Upper lobe of left lung (tissue), 6 donors: ENCODE results near the gene AGPS. TPM values are rescaled to one million over a fixed set of nuclear protein-coding genes. Genes with fewer than 3 reads are reported as not detected.

Source experiments
- ATAC-seq, 2 donors: fragments of 200-7000 bp; cut with Tn5 transposase; one replicate each; pipeline ENCODE4 v1.9.1; 2022; ENCODE audit warnings: mild to moderate bottlenecking in 2 of 2, moderate library complexity in 2 of 2; ENCODE audit not compliant: low FRiP score in 2 of 2
- DNase-seq, 2 donors: peaks; one replicate each; pipeline ENCODE4 v3.0.0-alpha.2; 2019 to 2020
- H3K27ac ChIP-seq, 4 donors: fragments of 200-600 bp; sonication (generic); one replicate each; pipeline ENCODE4 v1.5.1; 2016 to 2019
- H3K27me3 ChIP-seq, 4 donors: fragments of 200-600 bp; sonication (generic); one replicate each; pipeline ENCODE4 v1.5.1; 2017 to 2019
- H3K36me3 ChIP-seq, 4 donors: fragments of 200-600 bp; sonication (generic); one replicate each; pipeline ENCODE4 v1.5.1; 2016 to 2019
- H3K4me1 ChIP-seq, 4 donors: fragments of 200-600 bp; sonication (generic); one replicate each; pipeline ENCODE4 v1.5.1; 2018 to 2019
- H3K4me3 ChIP-seq, 4 donors: fragments of 200-600 bp; sonication (generic); one replicate each; pipeline ENCODE4 v1.5.1; 2017 to 2019; ENCODE audit warnings: mild to moderate bottlenecking in 2 of 4, moderate library complexity in 1 of 4
- H3K9me3 ChIP-seq, 4 donors: fragments of 200-600 bp; sonication (generic); one replicate each; pipeline ENCODE4 v1.5.1; 2018 to 2019
- EP300 ChIP-seq, 4 donors: sonication (generic); formaldehyde crosslinking; IDR thresholded peaks; one replicate each; pipeline ENCODE4 v1.5.1; 2017; ENCODE audit warnings: antibody characterized with exemption in 4 of 4, control low read depth in 2 of 4
- POLR2A ChIP-seq, 4 donors: fragments of 450-650 bp; IDR thresholded peaks; one replicate each; pipeline ENCODE4 v1.5.1; 2016 to 2017; ENCODE audit warnings: antibody characterized with exemption in 4 of 4, mild to moderate bottlenecking in 2 of 4
- POLR2AphosphoS5 ChIP-seq, 2 donors: sonication (generic); formaldehyde crosslinking; IDR thresholded peaks; one replicate each; pipeline ENCODE4 v1.5.1; 2017; ENCODE audit warnings: antibody characterized with exemption in 2 of 2
- WGBS, 2 donors: methylation state at CpG; one replicate each; pipeline ENCODE4 v1.1.5; 2017 to 2018; 5-methylcytosine and 5-hydroxymethylcytosine counted together
- total RNA-seq, 6 donors: library from RNA; depleted of rRNA in 4 of 6; stranded (reverse); fragments of >200 nt in 4 of 6; gene quantifications; one replicate each; pipeline versions ENCODE4 v1.1.0 to v1.2.1, GENCODE V29; 2016 to 2021
- TF ChIP-seq, protein P1 (sequence below), 6 experiments: fragments of 450-650 bp in 4 of 6; fragments of 200-600 bp in 2 of 6; sonication (generic) in 2 of 6; IDR thresholded peaks; one replicate each; pipeline ENCODE4 v1.5.1; 2016 to 2019; ENCODE audit warnings: antibody characterized with exemption in 6 of 6
- donor health status: DM: no; HTN: no; CAD: no; lungs with moderate emphysema.
- donor health status: DM: no; HTN: yes; CAD: no; lungs with severe emphysema.

Gene AGPS
- 10 to 100 TPM; 38.8 to 81.6 (median 50.0) TPM for total RNA-seq

DNA sequence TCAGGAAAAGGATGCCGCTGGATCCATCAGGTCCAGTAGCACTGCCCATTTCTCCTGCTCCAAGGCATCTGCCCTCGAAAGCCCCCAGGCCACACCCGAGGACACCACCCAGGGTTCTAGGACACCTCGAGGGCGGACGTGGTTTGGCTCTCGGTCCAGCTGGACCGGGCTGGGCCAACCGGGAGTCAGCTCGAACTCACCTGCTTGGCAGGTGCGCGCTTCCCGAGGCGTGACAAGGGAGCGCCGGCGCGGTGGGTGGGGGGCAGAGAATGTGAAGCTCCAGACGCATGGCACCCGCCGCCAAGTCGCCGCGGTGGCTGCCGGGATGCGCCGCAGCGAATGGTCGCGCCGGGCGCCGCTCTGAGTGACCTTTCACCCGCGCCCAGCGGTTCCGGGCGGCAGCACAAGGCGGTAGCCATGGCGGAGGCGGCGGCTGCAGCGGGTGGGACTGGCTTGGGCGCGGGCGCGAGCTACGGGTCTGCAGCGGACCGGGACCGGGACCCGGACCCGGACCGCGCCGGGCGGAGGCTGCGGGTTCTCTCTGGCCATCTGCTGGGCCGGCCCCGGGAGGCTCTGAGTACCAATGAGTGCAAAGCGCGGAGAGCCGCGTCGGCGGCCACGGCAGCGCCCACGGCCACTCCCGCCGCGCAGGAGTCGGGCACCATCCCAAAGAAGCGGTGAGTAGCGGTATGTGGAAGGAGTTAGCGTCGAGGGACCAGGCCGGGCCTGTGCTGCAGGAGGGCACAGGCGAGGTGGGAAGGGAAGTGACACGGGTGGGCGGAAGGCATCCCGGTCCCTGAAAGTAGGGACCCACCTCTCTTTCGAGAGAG, at the start of gene AGPS:
Gene AGPS, plus strand, starts transcription at position 401 of the 830 bp plus-strand sequence. Its CDS starts 17 bp downstream, at position 418.
- peak; percentile 94 to 96 for ATAC-seq
- DNase-seq, result peak; percentile 86 to 97
- Histone ChIP-seq H3K4me3 (peak within 1 kb of the TSS; percentile 75 to 92 (median 79)), H3K27me3 (no peaks in the 10 kb centered on the region), H3K27ac (peak within 1 kb of the TSS; percentile 78 to 85 (median 80)), H3K4me1 (peaks cover 19 to 54% (median 30%) of the 10 kb centered on the region in 4 donors), H3K9me3 (no peaks in the 10 kb centered on the region), H3K36me3 (no peaks in the 10 kb centered on the region)
- TF ChIP-seq EP300 (IDR thresholded peaks at IDR 0.05), result no peak
- TF ChIP-seq, protein P1, sequence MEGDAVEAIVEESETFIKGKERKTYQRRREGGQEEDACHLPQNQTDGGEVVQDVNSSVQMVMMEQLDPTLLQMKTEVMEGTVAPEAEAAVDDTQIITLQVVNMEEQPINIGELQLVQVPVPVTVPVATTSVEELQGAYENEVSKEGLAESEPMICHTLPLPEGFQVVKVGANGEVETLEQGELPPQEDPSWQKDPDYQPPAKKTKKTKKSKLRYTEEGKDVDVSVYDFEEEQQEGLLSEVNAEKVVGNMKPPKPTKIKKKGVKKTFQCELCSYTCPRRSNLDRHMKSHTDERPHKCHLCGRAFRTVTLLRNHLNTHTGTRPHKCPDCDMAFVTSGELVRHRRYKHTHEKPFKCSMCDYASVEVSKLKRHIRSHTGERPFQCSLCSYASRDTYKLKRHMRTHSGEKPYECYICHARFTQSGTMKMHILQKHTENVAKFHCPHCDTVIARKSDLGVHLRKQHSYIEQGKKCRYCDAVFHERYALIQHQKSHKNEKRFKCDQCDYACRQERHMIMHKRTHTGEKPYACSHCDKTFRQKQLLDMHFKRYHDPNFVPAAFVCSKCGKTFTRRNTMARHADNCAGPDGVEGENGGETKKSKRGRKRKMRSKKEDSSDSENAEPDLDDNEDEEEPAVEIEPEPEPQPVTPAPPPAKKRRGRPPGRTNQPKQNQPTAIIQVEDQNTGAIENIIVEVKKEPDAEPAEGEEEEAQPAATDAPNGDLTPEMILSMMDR (IDR thresholded peaks at IDR 0.05), result peak; percentile 21 to 90 (median 60)
- peak; percentile 65 to 71 for TF ChIP-seq POLR2AphosphoS5 (IDR thresholded peaks at IDR 0.05)
- peak in 3 of 4 donors; percentile 31 to 80 (median 55) for TF ChIP-seq POLR2A (IDR thresholded peaks at IDR 0.05)
- 1 to 3% methylated on average over 8 to 77 of the region's 83 CpGs for WGBS, 2 donors

DNA sequence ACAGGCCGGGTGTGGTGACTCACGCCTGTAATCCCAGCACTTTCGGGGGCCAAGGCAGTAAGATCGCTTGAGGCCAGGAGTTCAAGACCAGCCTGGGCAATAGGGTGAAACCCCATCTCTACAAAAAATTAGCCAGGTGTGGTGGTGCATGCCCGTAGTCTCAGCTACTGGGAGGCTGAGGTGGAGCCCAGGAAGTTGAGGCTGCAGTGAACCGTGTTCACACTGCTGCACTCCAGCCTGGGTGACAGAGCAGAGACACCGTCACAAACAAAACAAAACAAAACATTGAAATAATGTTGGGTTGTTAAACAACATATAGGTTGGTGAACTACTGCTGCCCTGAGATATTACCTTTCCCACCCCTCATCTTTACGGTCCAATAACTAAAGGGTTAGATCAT, 48.8 kb upstream of the AGPS start:
- 96 to 97% methylated on average over 6 to 8 of the region's 8 CpGs for WGBS, 2 donors

GRCh38 chr2:177344316-177344715, 48.3 kb upstream of the AGPS start:
- TF ChIP-seq POLR2AphosphoS5 (IDR thresholded peaks at IDR 0.05), result no peak
- TF ChIP-seq POLR2A (IDR thresholded peaks at IDR 0.05), result no peak
- DNase-seq (no peak), ATAC-seq (no peak)
- Histone ChIP-seq H3K27me3 (no peaks in the 10 kb centered on the region), H3K27ac (no peak overlapping the region), H3K4me3 (no peak overlapping the region), H3K4me1 (no peaks in the 10 kb centered on the region), H3K9me3 (no peaks in the 10 kb centered on the region), H3K36me3 (no peaks in the 10 kb centered on the region)
- WGBS, 2 donors, result 87 to 97% methylated on average over 1 of the region's 1 CpG

More for the DNA sequence above, 48.8 kb upstream of the AGPS start:
- no peak overlapping the region for H3K4me3 ChIP-seq
- ATAC-seq (no peak), DNase-seq (no peak)
- H3K9me3 ChIP-seq, result no peaks in the 10 kb centered on the region
- TF ChIP-seq EP300 (IDR thresholded peaks at IDR 0.05), result no peak
- TF ChIP-seq, protein P1 (IDR thresholded peaks at IDR 0.05), result no peak
- no peak for TF ChIP-seq POLR2A (IDR thresholded peaks at IDR 0.05)
- TF ChIP-seq POLR2AphosphoS5 (IDR thresholded peaks at IDR 0.05), result no peak
- H3K4me1 ChIP-seq, result no peaks in the 10 kb centered on the region
- no peaks in the 10 kb centered on the region for H3K36me3 ChIP-seq
- H3K27me3 ChIP-seq, result no peaks in the 10 kb centered on the region
- H3K27ac ChIP-seq, result no peak overlapping the region

DNA sequence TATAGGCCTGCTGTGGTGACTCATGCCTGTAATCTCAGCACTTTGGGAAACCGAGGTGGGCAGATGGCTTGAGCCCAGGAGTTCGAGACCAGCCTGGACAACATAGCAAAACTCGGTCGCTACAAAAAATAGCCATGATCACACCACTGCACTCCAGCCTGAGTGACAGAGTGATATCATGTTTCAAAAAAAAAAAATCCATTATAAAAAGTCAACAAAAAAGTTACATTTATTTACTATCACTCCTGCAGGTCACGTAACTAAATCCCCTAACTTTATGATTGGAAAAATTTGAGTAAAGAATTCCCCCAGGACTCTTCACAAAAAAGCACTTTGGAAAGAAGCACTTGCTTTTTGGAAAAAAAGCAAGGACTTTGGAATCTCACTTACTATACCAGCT, 46.4 kb upstream of the AGPS start:
- no peaks in the 10 kb centered on the region for H3K27me3 ChIP-seq
- no peak for TF ChIP-seq POLR2A (IDR thresholded peaks at IDR 0.05)
- no peak for TF ChIP-seq EP300 (IDR thresholded peaks at IDR 0.05)
- TF ChIP-seq POLR2AphosphoS5 (IDR thresholded peaks at IDR 0.05), result no peak
- TF ChIP-seq, protein P1 (IDR thresholded peaks at IDR 0.05), result no peak
- no peak overlapping the region for H3K27ac ChIP-seq
- H3K9me3 ChIP-seq, result no peaks in the 10 kb centered on the region
- ATAC-seq (no peak), DNase-seq (no peak)
- no peaks in the 10 kb centered on the region for H3K36me3 ChIP-seq
- H3K4me3 ChIP-seq, result no peak overlapping the region
- 92 to 97% methylated on average over 5 of the region's 5 CpGs for WGBS, 2 donors
- no peaks in the 10 kb centered on the region for H3K4me1 ChIP-seq

- DNase-seq (no peak), ATAC-seq (no peak)
- Histone ChIP-seq H3K4me3 (no peak overlapping the region), H3K27me3 (no peaks in the 10 kb centered on the region), H3K36me3 (no peaks in the 10 kb centered on the region), H3K27ac (no peak overlapping the region), H3K4me1 (peaks cover 4 to 9% (median 8%) of the 10 kb centered on the region in 4 donors), H3K9me3 (no peaks in the 10 kb centered on the region)
- no peak for TF ChIP-seq POLR2A (IDR thresholded peaks at IDR 0.05)
- TF ChIP-seq, protein P1 (IDR thresholded peaks at IDR 0.05), result no peak
- no peak for TF ChIP-seq POLR2AphosphoS5 (IDR thresholded peaks at IDR 0.05)
- TF ChIP-seq EP300 (IDR thresholded peaks at IDR 0.05), result no peak
- 91 to 98% methylated on average over 2 of the region's 2 CpGs for WGBS, 2 donors
Observed at GRCh38 chr2:177347570-177347969, 45.0 kb upstream of the AGPS start.
